NCI-H2107 treated with DMSO at 0.1 percent for 48 hours (cell line): Measurements from ENCODE around the gene ARL4D.
"Not testable (repeated sequence)": the region's sequence is repeated elsewhere in the genome, so short reads cannot be mapped to it uniquely, and the experiment has no call there.

ENCODE experiments used
- DNase-seq: peaks from one replicate; lab custom pipeline; 2025; ENCODE audit not compliant: unreplicated experiment; lab: John Stamatoyannopoulos, UW

Gene ARL4D

GRCh38 chr17:43398724-43399595, at the start of gene ARL4D:
Gene ARL4D, plus strand, starts transcription at chr17:43398993. Its CDS starts 740 bp downstream, at chr17:43399733.
- no peak for DNase-seq

GRCh38 chr17:43349142-43349541, 49.7 kb upstream of the ARL4D start:
- no peak for DNase-seq

- no peak for DNase-seq
Observed at GRCh38 chr17:43350888-43351361, 47.9 kb upstream of the ARL4D start.

- DNase-seq: no peak
Observed at GRCh38 chr17:43351691-43352090, 47.1 kb upstream of the ARL4D start.

- no peak for DNase-seq
Observed at GRCh38 chr17:43352579-43353331, 46.0 kb upstream of the ARL4D start.

GRCh38 chr17:43353393-43353792, 45.4 kb upstream of the ARL4D start:
- no peak for DNase-seq

- DNase-seq: no peak
Observed at GRCh38 chr17:43354371-43354770, 44.4 kb upstream of the ARL4D start.

- DNase-seq: no peak
Observed at GRCh38 chr17:43356450-43356849, 42.3 kb upstream of the ARL4D start.

- no peak for DNase-seq
Observed at GRCh38 chr17:43356999-43357398, 41.8 kb upstream of the ARL4D start.

- DNase-seq: no peak
Observed at GRCh38 chr17:43359469-43360110, 39.2 kb upstream of the ARL4D start.

- DNase-seq: no peak
Observed at GRCh38 chr17:43360376-43360738, 38.4 kb upstream of the ARL4D start.

- no peak for DNase-seq
Observed at GRCh38 chr17:43360739-43361505, 37.9 kb upstream of the ARL4D start.

- DNase-seq: no peak
Observed at GRCh38 chr17:43363181-43363925, 35.4 kb upstream of the ARL4D start.

- DNase-seq: no peak
Observed at GRCh38 chr17:43363926-43364285, 34.9 kb upstream of the ARL4D start.

- no peak for DNase-seq
Observed at GRCh38 chr17:43365356-43365755, 33.4 kb upstream of the ARL4D start.

GRCh38 chr17:43365921-43366320, 32.9 kb upstream of the ARL4D start:
- not testable (repeated sequence) for DNase-seq

- DNase-seq: no peak
Observed at GRCh38 chr17:43366891-43367736, 31.7 kb upstream of the ARL4D start.

- DNase-seq: peak; percentile 78
Observed at GRCh38 chr17:43367737-43368242, 31.0 kb upstream of the ARL4D start.
